Lower leg skin (tissue), 4 donors: ENCODE measurements around the gene FLYWCH1. TPM values are rescaled to one million over a fixed set of nuclear protein-coding genes. Genes with fewer than 3 reads are reported as not detected.

Experiments used
- DNase-seq, 2 donors: peaks; one replicate each; pipeline ENCODE4 v3.0.0-alpha.2; 2019; ENCODE audit warnings: low spot score in 2 of 2
- H3K4me3 ChIP-seq: fragments of 200-600 bp; sonication (generic); 2 replicates; pipeline ENCODE4 v1.5.1; 2017; ENCODE audit warnings: mild to moderate bottlenecking, low read depth; ENCODE audit not compliant: poor library complexity, severe bottlenecking
- POLR2A ChIP-seq, 2 donors: fragments of 450-650 bp; IDR thresholded peaks; one replicate each; pipeline ENCODE4 v1.6.1; 2016 to 2017; ENCODE audit warnings: antibody characterized with exemption in 2 of 2, mild to moderate bottlenecking in 1 of 2, moderate library complexity in 1 of 2
- WGBS, 2 donors: methylation state at CpG; one replicate each; pipeline ENCODE4 v1.1.5; 2018; 5-methylcytosine and 5-hydroxymethylcytosine counted together
- intact Hi-C: fragments of 100-400 bp; cut with DNase I; formaldehyde crosslinking; loops from one replicate; pipeline ENCODE4 v1.15.0; 2023; ENCODE audit warnings: low total_unique reads
- total RNA-seq, 4 donors: library from RNA; depleted of rRNA; stranded (reverse); fragments of >200 nt; gene quantifications; one replicate each; pipeline ENCODE4 v1.1.0, GENCODE V29; 2016
- TF ChIP-seq, protein P1 (sequence below), 3 donors: fragments of 450-650 bp; IDR thresholded peaks; one replicate each; pipeline ENCODE4 v1.5.1; 2016; ENCODE audit warnings: antibody characterized with exemption in 3 of 3, mild to moderate bottlenecking in 3 of 3, moderate library complexity in 2 of 3

The FLYWCH1 gene, protein sequence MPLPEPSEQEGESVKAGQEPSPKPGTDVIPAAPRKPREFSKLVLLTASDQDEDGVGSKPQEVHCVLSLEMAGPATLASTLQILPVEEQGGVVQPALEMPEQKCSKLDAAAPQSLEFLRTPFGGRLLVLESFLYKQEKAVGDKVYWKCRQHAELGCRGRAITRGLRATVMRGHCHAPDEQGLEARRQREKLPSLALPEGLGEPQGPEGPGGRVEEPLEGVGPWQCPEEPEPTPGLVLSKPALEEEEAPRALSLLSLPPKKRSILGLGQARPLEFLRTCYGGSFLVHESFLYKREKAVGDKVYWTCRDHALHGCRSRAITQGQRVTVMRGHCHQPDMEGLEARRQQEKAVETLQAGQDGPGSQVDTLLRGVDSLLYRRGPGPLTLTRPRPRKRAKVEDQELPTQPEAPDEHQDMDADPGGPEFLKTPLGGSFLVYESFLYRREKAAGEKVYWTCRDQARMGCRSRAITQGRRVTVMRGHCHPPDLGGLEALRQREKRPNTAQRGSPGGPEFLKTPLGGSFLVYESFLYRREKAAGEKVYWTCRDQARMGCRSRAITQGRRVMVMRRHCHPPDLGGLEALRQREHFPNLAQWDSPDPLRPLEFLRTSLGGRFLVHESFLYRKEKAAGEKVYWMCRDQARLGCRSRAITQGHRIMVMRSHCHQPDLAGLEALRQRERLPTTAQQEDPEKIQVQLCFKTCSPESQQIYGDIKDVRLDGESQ
- total RNA-seq: 10 to 100 TPM; 36.9 to 61.4 (median 46.0) TPM

DNA sequence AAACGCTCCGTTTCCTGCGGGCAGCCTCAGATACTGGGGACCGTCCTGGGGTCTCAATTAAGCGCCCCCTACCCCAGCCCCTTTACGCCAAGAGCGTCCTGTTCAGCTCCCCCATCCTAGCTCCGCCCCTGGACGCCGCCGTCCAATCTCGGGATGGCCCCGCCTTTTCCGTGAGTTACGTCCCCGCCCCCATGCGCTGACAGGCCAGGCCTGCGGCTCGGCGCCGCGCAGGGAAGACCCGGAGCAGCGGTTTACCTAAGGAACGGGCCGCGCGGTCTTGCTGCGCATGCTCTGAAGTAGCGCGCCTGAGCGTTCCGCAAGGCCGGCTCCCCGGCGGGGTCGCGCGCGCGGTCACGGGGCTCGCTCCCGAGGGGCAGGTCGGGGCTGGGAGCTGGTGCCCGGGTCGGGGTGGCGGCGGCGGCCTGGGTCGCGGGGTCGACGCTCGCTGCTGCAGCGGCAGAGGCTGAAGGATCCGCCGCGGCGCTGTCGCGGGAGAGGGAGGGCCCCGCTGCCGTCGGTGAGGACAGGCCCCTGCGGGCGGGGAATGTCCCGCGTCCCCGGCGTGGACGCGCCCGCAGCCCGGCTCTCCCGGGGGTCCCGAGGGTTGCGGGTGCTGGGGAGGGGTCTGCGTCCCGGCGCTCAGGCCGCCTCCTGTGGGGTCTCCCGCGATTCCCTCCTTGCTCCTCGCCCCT lies at the start of gene FLYWCH1:
FLYWCH1 (plus strand) TSS at position 294 of the 692 bp plus-strand sequence. CDS start 17,755 bp downstream, outside the sequence.
- intact Hi-C loops: no loop called here
- TF ChIP-seq, protein P1, sequence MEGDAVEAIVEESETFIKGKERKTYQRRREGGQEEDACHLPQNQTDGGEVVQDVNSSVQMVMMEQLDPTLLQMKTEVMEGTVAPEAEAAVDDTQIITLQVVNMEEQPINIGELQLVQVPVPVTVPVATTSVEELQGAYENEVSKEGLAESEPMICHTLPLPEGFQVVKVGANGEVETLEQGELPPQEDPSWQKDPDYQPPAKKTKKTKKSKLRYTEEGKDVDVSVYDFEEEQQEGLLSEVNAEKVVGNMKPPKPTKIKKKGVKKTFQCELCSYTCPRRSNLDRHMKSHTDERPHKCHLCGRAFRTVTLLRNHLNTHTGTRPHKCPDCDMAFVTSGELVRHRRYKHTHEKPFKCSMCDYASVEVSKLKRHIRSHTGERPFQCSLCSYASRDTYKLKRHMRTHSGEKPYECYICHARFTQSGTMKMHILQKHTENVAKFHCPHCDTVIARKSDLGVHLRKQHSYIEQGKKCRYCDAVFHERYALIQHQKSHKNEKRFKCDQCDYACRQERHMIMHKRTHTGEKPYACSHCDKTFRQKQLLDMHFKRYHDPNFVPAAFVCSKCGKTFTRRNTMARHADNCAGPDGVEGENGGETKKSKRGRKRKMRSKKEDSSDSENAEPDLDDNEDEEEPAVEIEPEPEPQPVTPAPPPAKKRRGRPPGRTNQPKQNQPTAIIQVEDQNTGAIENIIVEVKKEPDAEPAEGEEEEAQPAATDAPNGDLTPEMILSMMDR (IDR thresholded peaks at IDR 0.05): peak in 1 of 3 donors; percentile 80
- TF ChIP-seq POLR2A (IDR thresholded peaks at IDR 0.05): no peak
- peak; percentile 97 to 100 for DNase-seq
- H3K4me3 ChIP-seq: peak within 1 kb of the TSS; percentile 71
- 0% methylated on average over 32 to 45 of the region's 85 CpGs for whole genome bisulfite sequencing, 2 donors

DNA sequence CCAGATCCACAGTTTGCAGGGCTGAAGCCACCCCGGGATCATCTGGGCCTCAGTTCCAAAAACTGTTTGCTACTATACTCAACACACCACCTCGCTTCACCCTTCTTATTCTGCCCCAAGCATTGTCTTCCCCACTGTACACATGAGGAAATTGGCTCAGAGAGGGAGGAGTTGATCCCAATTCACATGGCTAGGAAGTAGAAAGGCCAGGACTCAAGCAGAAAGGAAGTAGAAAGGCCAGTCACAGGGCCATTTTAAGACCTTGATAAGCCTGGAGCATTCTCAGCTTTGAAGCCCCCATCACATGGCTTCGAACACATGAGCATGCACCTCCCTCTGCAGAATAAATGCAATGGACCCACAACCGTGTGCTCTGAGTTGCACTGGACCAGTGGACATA lies 46.1 kb upstream of the FLYWCH1 start:
- no peak overlapping the region for H3K4me3 ChIP-seq
- DNase-seq: no peak
- no peak for TF ChIP-seq POLR2A (IDR thresholded peaks at IDR 0.05)
- TF ChIP-seq, protein P1 (IDR thresholded peaks at IDR 0.05): no peak
- WGBS, 2 donors: 76 to 80% methylated on average over 4 of the region's 4 CpGs
- intact Hi-C loops: no loop called here

- intact Hi-C loops: no loop called here
- DNase-seq: no peak
- no peak for TF ChIP-seq POLR2A (IDR thresholded peaks at IDR 0.05)
- TF ChIP-seq, protein P1 (IDR thresholded peaks at IDR 0.05): no peak
- H3K4me3 ChIP-seq: no peak overlapping the region
- 77 to 79% methylated on average over 4 of the region's 4 CpGs for whole genome bisulfite sequencing, 2 donors
Measured at GRCh38 chr16:2866431-2866830, 45.3 kb upstream of the FLYWCH1 start.

GRCh38 chr16:2867661-2867986 lies 44.1 kb upstream of the FLYWCH1 start:
- DNase-seq: no peak
- peak overlapping the region; percentile 14 for H3K4me3 ChIP-seq
- 33 to 40% methylated on average over 8 of the region's 8 CpGs for WGBS, 2 donors
- intact Hi-C loops: no loop called here
- TF ChIP-seq, protein P1 (IDR thresholded peaks at IDR 0.05): no peak
- TF ChIP-seq POLR2A (IDR thresholded peaks at IDR 0.05): no peak

- peak; percentile 90 to 99 for DNase-seq
- intact Hi-C loops: no loop called here
- WGBS, 2 donors: 0 to 1% methylated on average over 40 to 43 of the region's 45 CpGs
- no peak for TF ChIP-seq POLR2A (IDR thresholded peaks at IDR 0.05)
- TF ChIP-seq, protein P1 (IDR thresholded peaks at IDR 0.05): peak in 1 of 3 donors; percentile 96
- H3K4me3 ChIP-seq: peak overlapping the region; percentile 14
Measured at GRCh38 chr16:2867987-2868789, 43.5 kb upstream of the FLYWCH1 start.
